Head of caudate nucleus (tissue), 42 donors: ENCODE measurements around the gene SSPN.
A peak's percentile ranks its signal among the peaks of the same experiment; 100 is the strongest.

Experiments
- DNase-seq, 42 donors: peaks; one replicate each; pipeline versions ENCODE4 v3.0.0 to v3.0.0-alpha.2; 2020 to 2021; ENCODE audit warnings: mixed read lengths in 7 of 42
- intact Hi-C: fragments of 100-400 bp; cut with DNase I; formaldehyde crosslinking; loops from one replicate; pipeline ENCODE4 v1.15.0; 2022

SSPN gene

DNA sequence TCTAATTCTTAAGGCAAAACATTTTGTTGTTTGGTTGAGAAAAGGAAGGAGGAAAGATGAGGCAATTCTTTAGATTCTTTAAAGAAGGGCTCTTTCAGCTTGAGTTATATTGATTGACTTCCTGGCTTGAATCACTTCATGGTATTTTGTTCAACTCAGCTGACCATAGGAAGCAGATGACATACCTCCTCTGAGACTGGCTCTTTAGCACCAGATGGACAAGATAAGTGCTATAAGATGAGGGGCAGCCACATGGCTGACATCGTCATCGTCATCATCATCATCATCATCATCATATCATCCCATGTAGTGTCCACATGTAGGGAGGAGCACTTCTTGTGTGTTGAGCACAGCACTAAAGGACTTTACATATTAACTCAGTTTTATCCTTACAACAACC, 81.3 kb downstream of the SSPN start:
- intact Hi-C loops = no loop called here
- DNase-seq = no peak

- DNase-seq = no peak
- intact Hi-C loops = no loop called here
These were observed 82.3 kb downstream of the SSPN start for GRCh38 chr12:26277506-26278246.

DNA sequence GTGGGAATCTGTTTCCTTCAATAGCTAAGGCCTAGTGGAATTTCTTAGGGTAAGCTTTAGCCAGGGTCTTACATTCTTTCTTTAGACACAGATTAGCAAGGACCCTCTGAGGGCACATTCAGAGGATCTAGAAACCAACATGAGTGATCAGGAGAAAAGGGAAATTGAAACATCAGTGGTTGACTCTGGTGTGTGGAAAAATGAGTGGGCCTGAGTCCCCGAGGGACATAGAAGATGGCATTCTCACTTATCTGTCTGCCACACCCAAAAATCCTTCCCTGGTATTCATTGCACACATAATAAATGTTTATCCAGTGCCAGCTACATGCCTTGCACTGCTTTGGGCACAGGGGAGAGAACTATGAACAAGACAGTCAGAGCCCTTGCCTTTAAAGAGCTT, 82.9 kb downstream of the SSPN start:
- intact Hi-C loops = no loop called here
- DNase-seq = no peak

- intact Hi-C loops = no loop called here
These were observed 83.3 kb downstream of the SSPN start for GRCh38 chr12:26278666-26279065.

GRCh38 chr12:26279091-26279490, 83.7 kb downstream of the SSPN start:
- no peak for DNase-seq
- intact Hi-C loops = no loop called here

More at GRCh38 chr12:26278666-26279065, 83.3 kb downstream of the SSPN start:
- DNase-seq = no peak

DNA sequence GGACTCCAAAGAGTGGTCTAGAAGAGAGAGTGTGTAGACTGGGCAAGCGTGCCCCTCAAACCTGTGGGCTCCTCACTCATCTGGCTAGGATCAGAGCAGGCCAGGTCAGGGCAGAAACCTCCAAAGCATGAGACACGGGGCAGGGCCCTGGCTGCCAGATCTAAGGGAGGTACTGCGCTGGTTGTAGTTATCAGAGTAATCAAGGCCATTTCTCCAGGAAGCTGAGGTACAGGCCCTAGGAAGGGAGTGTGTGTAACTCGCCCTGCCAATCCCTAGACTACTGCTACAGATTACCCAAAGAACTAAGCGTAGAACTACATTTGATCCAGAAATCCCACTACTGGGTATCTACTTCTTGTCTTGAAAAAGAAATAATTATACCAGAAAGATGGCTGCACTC, 84.5 kb downstream of the SSPN start:
- no peak for DNase-seq
- intact Hi-C loops = no loop called here

GRCh38 chr12:26280869-26281268, 85.5 kb downstream of the SSPN start:
- DNase-seq = no peak
- intact Hi-C loops = no loop called here

DNA sequence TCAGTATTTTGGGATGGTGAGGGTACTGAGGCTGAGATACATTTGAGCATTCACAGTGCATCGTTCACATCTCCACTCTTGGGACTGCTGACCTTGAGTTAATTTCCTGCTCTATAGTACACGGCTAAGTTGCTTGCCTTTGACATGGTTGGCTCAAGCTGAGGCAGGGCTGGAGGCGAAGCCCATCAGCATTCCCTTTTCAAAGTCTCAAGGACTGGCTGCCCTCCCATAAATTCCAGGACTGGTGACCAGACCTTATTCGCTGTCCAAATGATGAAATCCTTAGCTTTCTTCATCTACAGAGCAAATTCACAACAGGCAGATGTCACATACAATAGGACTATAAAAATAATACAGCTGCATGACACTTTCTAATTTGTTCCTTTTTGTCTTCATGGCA, 85.9 kb downstream of the SSPN start:
- DNase-seq = peak in 6 of 42 donors; percentile 30 to 60 (median 34)
- intact Hi-C loops = no loop called here

DNA sequence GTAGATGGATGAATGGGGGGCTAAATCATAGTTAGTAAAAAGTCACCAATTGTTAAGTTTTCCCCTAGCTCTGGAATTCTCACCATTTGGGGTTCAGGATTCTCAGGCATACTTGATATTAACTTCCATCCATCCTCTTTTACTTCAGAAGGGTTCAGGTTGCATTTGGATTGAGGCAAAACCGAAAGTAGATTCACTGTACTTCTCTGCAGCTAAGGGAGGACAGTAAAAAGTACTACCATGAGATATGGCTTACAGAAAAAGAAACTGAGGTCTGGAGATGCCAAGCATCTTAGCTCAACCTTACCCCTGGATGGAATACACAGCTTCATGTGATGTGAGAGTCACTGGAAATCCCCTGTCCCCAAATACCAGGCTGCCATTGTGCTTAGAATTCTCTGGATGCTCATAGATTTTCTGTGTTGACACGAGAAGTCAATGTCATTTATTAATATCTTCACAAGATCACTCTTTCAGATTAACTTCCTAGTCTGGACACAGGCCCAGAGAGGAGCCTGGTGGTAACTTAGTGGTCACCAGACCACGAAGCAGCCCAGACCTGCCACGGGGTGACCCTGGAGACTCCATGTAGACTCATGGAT, 87.1 kb downstream of the SSPN start:
- intact Hi-C loops = no loop called here
- no peak for DNase-seq

DNA sequence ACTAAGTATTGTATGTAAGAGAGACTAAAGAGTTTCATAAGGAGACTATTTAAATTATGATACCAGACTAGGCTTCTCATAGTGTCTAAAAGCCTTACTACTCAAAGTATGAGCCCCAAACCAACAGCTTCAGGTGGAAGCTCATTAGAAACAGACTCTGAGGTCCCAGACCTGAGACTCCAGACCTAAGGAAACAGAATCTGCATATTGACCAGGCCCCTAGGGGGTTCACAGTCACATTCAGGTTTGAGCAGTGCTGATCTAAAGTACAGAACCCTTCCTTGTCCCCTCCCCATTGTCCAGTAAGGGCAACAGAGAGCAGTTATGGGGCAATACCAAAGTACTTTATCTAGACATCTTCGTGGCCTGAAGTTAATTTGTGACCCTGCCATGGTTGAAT, 87.7 kb downstream of the SSPN start:
- no peak for DNase-seq
- intact Hi-C loops = no loop called here

GRCh38 chr12:26283617-26284016, 88.2 kb downstream of the SSPN start:
- no peak for DNase-seq
- intact Hi-C loops = no loop called here

DNA sequence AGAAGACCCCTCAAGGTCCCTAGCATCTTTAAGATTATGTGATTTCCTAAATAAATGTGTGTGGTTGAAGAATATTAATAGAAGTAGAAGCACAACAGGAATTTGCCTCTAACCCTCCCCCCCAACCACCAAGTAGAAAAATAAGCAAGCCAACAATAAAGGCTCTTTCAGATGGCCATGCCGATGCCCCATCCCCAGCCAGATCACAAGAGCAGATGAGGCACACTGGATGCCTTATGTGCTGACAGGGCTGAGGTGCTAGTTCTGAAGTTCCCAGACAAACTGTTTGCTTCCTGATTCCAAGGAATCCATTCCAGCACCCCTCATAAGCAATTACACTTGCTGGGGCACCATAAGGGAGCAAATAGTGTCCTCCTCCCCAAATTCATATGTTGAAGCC, 90.0 kb downstream of the SSPN start:
- intact Hi-C loops = no loop called here
- no peak for DNase-seq

DNA sequence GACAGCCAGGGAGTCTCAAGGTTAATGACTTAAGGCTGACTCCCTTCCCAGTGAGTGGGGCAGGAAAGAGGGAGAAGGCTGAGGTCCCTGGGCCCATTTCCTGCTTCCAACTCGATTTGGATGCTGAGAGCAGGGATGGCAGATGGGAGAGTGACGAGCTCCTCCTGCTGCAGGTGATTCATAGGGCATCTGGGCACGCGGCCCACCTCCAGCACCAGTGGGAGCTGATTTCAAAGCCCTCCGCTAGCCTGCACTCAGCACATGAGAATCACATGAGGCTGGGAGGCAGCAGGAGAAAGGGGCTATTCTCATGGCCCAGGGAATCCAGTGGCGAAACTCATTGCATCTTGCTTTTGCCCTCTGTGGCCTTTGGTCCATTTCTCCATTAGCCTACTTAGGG, 90.8 kb downstream of the SSPN start:
- intact Hi-C loops = no loop called here
- no peak for DNase-seq

DNA sequence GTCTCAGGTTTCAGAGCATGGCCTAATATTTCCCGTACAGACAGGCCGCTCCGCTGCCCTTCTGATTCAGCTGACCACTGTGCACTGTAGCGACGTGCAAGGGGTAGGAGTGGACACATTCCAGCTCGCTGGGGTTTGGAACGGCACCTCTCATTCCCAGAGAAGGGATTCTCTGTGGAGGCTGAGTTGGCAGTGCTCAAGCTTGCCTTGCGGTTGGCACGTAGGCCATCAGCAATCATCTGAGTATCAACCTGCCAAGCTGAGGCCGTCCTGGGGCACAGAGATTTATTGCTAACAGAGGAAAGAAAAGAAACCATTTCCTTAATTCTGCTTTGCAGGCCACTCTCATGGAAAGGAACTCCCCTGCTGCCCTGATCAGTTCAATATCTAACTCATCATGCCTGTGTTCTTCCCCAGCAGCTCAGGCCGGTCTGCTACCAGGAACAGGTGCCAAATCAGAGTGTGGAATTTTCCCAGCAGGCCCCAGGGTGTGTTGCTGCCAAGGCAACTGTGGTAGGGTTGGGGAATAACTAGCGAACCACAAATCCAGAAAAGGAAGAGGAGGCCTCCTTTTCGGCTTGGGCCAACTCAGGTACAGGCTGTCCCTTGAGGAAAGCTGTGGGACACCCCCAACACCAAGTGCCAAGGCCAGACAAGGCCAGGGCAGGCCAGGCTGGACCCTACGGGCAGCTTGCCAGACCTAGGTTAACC, 92.5 kb downstream of the SSPN start:
- DNase-seq = peak in 5 of 42 donors; percentile 9 to 47 (median 18)
- intact Hi-C loops = no loop called here

- DNase-seq = no peak
- intact Hi-C loops = no loop called here
These were observed 95.2 kb downstream of the SSPN start for GRCh38 chr12:26290565-26290964.

GRCh38 chr12:26292596-26292995, 97.2 kb downstream of the SSPN start:
- DNase-seq = no peak
- intact Hi-C loops = no loop called here

- no peak for DNase-seq
- intact Hi-C loops = no loop called here
These were observed 98.2 kb downstream of the SSPN start for GRCh38 chr12:26293612-26294011.

DNA sequence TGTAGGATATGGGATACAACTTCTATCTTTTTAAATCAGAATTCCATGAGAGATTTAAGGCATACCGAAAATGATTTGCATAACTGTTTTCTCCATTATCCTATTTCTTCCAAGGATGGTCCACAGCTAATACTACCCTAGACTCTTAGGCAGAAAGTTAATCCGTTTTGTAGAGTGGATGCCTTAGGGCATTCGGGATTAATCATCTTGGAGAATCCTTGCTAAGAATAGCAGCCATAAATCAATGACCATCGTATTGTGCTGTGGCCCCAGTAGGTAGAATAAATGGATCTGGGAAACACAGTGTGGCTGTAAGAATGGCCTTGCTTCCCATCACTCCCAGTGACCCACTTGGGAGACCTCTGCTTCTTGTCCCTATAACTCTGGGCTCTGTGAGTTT, 99.6 kb downstream of the SSPN start:
- DNase-seq = no peak
- intact Hi-C loops = no loop called here

- intact Hi-C loops = no loop called here
These were observed 102.2 kb downstream of the SSPN start for GRCh38 chr12:26297396-26298070.

More at GRCh38 chr12:26297396-26298070, 102.2 kb downstream of the SSPN start:
- no peak for DNase-seq
